Activated T-helper 17 cell treated with anti-CD3 and anti-CD28 coated beads, Interleukin-2, amount 50 U/mL, for 72 hours (primary cell): ENCODE data around the gene USP12. TPM values are rescaled to one million over a fixed set of nuclear protein-coding genes. Genes with fewer than 3 reads are reported as not detected.
"Not testable (repeated sequence)": the region's sequence is repeated elsewhere in the genome, so short reads cannot be mapped to it uniquely, and the experiment has no call there.

Experiments used
- ATAC-seq: fragments of 150-1000 bp; cut with Tn5 transposase; replicated peaks from 2 replicates; pipeline ENCODE4 v1.10.0; 2021; ENCODE audit warnings: mild to moderate bottlenecking, moderate library complexity
- H3K27ac Mint-ChIP-seq: one replicate; pipeline ENCODE4 v1.8.0; 2022; ENCODE audit warnings: mixed read lengths
- H3K27me3 Mint-ChIP-seq: one replicate; pipeline ENCODE4 v1.8.0; 2022; ENCODE audit warnings: mixed read lengths
- H3K36me3 Mint-ChIP-seq: one replicate; pipeline ENCODE4 v1.8.0; 2022; ENCODE audit warnings: low read depth, mild to moderate bottlenecking, mixed read lengths
- H3K4me1 Mint-ChIP-seq: one replicate; pipeline ENCODE4 v1.8.0; 2022; ENCODE audit warnings: mixed read lengths
- H3K4me3 Mint-ChIP-seq: one replicate; pipeline ENCODE4 v1.8.0; 2022; ENCODE audit warnings: mild to moderate bottlenecking, mixed read lengths
- H3K9me3 Mint-ChIP-seq: one replicate; pipeline ENCODE4 v1.8.0; 2022; ENCODE audit warnings: mixed read lengths
- total RNA-seq, 2 donors: library from RNA; stranded (reverse); gene quantifications; one replicate each; pipeline ENCODE4 v1.2.3, GENCODE V29; 2022

Gene USP12
- total RNA-seq, 2 donors from 2014 or later = 65.6 to 77.2 TPM

DNA sequence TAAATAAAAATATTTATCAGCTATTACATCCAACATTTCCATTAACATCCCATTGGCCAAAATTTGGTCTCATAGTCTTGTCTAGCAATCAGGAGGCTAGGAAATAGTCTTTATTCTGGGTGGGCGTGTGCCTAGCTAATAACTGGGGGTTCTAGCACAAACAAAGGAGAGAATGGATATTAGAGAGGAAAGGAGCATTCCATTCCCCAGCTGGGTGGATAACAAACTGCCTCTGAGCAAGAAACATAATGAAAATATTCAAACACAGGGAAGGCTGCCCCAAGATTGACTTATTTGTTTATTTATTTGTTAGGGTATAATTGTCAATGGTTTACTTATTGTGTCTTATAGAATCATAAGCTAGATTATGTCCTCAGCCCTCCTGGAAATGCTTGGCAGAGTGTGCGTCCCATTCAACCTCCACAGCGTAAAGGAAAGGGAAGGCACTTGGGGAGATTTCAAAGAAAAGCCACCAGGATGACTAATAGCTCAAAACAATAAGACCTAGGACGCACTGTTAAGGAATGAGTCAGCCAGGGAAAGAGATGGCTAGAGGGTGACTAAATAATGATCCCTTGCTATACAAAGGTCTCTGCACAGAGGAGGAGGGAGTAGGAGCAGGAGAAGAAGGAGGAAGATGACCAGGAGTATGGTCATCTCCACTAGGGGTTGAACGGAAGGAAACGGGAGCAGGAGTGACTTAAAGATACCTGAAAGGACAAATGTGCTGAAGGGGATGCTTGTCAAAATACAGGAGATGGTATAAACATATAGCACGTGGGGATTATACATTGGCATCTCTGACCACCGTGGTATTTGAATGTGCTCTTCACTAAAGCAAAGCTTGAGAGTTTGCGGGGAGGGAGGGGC, 23.5 kb upstream of the USP12 start:
- peaks cover 9% of the 10 kb centered on the region for H3K27me3 Mint-ChIP-seq
- H3K4me1 Mint-ChIP-seq = peaks cover 22% of the 10 kb centered on the region
- peak overlapping the region; percentile 27 for H3K4me3 Mint-ChIP-seq
- ATAC-seq = peak; percentile 91
- no peaks in the 10 kb centered on the region for H3K9me3 Mint-ChIP-seq
- H3K36me3 Mint-ChIP-seq = no peaks in the 10 kb centered on the region
- H3K27ac Mint-ChIP-seq = peak overlapping the region; percentile 53

DNA sequence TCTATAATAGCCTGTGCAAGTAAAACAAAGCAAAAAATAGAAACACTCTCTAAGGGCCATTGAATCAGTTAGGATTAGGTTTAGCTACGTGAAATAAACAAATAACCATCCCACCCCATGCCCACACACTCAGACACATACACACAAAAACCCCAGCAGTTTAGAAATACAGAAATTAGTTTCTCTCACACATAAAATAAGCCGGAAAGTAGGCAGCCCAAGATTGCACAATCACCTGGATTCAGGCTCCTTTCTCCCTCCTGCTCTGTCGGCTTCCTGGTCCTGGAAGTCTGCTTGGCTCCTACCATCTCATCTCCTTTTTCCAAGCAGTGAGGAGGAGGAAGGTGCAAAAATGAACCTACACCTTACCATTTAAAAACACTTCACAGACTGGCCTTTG, 22.6 kb upstream of the USP12 start:
- H3K4me1 Mint-ChIP-seq = peaks cover 22% of the 10 kb centered on the region
- no peak overlapping the region for H3K4me3 Mint-ChIP-seq
- peak overlapping the region; percentile 53 for H3K27ac Mint-ChIP-seq
- ATAC-seq = no peak
- no peaks in the 10 kb centered on the region for H3K9me3 Mint-ChIP-seq
- H3K27me3 Mint-ChIP-seq = peaks cover 9% of the 10 kb centered on the region
- no peaks in the 10 kb centered on the region for H3K36me3 Mint-ChIP-seq

- ATAC-seq = no peak
- Mint-ChIP-seq H3K27me3 (peaks cover 9% of the 10 kb centered on the region), H3K4me1 (peaks cover 22% of the 10 kb centered on the region), H3K36me3 (no peaks in the 10 kb centered on the region), H3K4me3 (peak overlapping the region; percentile 44), H3K27ac (peak overlapping the region; percentile 53), H3K9me3 (no peaks in the 10 kb centered on the region)
Measured at GRCh38 chr13:27193496-27193895, 21.9 kb upstream of the USP12 start.

GRCh38 chr13:27192973-27193372, 21.4 kb upstream of the USP12 start:
- Mint-ChIP-seq H3K4me3 (peak overlapping the region; percentile 44), H3K27ac (peak overlapping the region; percentile 53), H3K4me1 (peaks cover 22% of the 10 kb centered on the region), H3K9me3 (no peaks in the 10 kb centered on the region), H3K27me3 (peaks cover 9% of the 10 kb centered on the region), H3K36me3 (no peaks in the 10 kb centered on the region)
- ATAC-seq = peak; percentile 73

DNA sequence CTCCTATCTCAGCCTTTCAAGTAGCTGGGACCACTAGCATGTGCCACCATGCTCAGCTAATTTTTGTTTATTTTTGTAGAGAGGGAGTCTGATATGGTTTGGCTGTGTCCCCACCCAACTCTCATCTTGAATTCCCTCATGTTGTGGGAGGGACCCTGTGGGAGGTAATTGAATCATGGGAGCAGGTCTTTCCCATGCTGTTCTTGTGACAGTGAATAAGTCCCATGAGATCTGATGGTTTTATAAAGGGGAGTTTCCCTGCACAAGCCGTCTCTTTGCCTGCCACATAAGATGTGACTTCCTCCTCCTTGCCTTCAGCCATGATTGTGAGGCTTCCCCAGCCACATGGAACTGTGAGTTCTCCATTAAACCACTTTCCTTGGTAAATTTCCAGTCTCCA, 20.8 kb upstream of the USP12 start:
- peak overlapping the region; percentile 53 for H3K27ac Mint-ChIP-seq
- H3K4me3 Mint-ChIP-seq = peak overlapping the region; percentile 44
- H3K27me3 Mint-ChIP-seq, H3K9me3 Mint-ChIP-seq, H3K36me3 Mint-ChIP-seq: not testable (repeated sequence)
- peaks cover 22% of the 10 kb centered on the region for H3K4me1 Mint-ChIP-seq
- ATAC-seq = peak; percentile 52

- peaks cover 5% of the 10 kb centered on the region for H3K4me1 Mint-ChIP-seq
Measured at GRCh38 chr13:27189192-27189591, 17.6 kb upstream of the USP12 start.

DNA sequence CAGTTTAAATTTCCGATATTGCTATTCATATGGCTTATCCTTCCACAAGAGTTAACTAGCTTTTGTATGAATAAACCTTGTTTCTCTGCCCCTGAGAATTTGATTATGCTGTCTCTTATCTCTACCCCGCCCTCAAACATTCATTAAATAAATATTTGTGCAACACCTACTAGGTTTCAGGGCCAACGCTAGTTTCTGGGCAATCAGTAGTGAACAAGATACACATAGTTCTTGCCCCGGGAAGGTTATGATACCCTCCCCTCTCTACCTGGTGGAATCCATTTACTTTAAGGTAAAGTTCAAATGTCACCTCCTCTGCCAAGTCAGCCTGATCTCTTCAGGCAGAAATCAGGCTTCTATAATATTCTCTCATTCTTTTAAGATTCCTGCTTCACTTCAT, 16.6 kb upstream of the USP12 start:
- no peak overlapping the region for H3K4me3 Mint-ChIP-seq
- no peaks in the 10 kb centered on the region for H3K36me3 Mint-ChIP-seq
- H3K27me3 Mint-ChIP-seq = no peaks in the 10 kb centered on the region
- H3K4me1 Mint-ChIP-seq = peaks cover 5% of the 10 kb centered on the region
- ATAC-seq = no peak
- no peaks in the 10 kb centered on the region for H3K9me3 Mint-ChIP-seq
- H3K27ac Mint-ChIP-seq = no peak overlapping the region

More at GRCh38 chr13:27189192-27189591, 17.6 kb upstream of the USP12 start:
- no peak overlapping the region for H3K27ac Mint-ChIP-seq
- no peak for ATAC-seq
- H3K9me3 Mint-ChIP-seq = no peaks in the 10 kb centered on the region
- no peaks in the 10 kb centered on the region for H3K27me3 Mint-ChIP-seq
- H3K4me3 Mint-ChIP-seq = no peak overlapping the region
- no peaks in the 10 kb centered on the region for H3K36me3 Mint-ChIP-seq

DNA sequence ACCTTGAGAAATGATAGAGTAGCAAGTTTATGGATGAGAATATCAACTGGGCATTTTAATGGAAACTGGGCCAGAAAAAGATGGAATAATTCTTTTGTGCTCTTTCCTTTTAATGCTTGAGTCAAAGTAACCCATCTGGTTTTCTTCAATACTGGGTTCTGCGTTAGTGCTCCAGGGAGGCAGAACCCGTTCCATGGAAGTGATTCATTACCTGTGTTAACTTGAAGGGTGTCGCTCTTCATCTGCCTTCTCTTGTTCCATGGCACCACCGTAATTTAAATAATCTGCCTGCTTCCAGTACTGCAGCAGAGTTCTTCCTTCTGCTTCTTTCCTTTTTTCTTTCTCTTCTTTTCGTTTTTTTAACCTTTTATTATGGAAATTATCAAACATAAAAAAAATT, 14.7 kb upstream of the USP12 start:
- Mint-ChIP-seq H3K4me1 (peaks cover 5% of the 10 kb centered on the region), H3K27ac (no peak overlapping the region), H3K36me3 (no peaks in the 10 kb centered on the region), H3K27me3 (peaks cover 3% of the 10 kb centered on the region), H3K4me3 (no peak overlapping the region), H3K9me3 (no peaks in the 10 kb centered on the region)
- ATAC-seq = no peak

DNA sequence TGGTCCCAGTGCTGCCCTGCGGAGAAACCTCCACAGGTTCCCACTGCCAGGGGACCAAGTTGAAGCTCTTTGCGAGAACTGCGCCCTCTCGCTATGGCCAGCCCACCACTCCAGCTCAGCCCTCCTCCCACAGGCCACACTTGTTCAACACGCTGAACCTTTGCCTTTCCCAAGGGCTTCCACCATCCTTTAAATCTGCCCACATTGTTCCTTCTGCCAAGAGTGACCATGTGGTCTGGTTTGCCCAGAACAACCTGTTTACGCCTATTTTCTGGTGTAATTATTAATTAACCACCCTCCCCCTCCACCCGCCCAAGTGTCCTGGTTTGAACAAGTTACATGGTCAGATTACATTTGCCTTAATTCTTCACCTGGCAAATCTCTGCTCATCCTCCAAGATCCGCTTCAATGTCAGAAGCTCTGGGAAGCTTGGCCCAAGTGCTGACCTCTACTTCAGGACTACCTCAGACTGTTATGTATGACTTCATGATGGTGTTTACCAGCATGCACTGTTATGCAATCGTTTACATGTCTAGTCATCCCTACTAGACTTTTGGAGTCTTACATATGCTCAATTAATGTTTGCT, 12.0 kb upstream of the USP12 start:
- H3K36me3 Mint-ChIP-seq = no peaks in the 10 kb centered on the region
- H3K27me3 Mint-ChIP-seq = peaks cover 7% of the 10 kb centered on the region
- no peak for ATAC-seq
- peaks cover 5% of the 10 kb centered on the region for H3K4me1 Mint-ChIP-seq
- no peak overlapping the region for H3K27ac Mint-ChIP-seq
- H3K4me3 Mint-ChIP-seq = no peak overlapping the region
- no peaks in the 10 kb centered on the region for H3K9me3 Mint-ChIP-seq

- H3K36me3 Mint-ChIP-seq = no peaks in the 10 kb centered on the region
- H3K27me3 Mint-ChIP-seq = peaks cover 7% of the 10 kb centered on the region
- peaks cover 5% of the 10 kb centered on the region for H3K4me1 Mint-ChIP-seq
- no peak overlapping the region for H3K4me3 Mint-ChIP-seq
- peak; percentile 77 for ATAC-seq
- H3K27ac Mint-ChIP-seq = no peak overlapping the region
- no peaks in the 10 kb centered on the region for H3K9me3 Mint-ChIP-seq
Measured at GRCh38 chr13:27182844-27183497, 11.4 kb upstream of the USP12 start.

- no peak for ATAC-seq
- Mint-ChIP-seq H3K27me3 (peaks cover 7% of the 10 kb centered on the region), H3K4me3 (no peak overlapping the region), H3K36me3 (no peaks in the 10 kb centered on the region), H3K27ac (no peak overlapping the region), H3K4me1 (peaks cover 5% of the 10 kb centered on the region), H3K9me3 (no peaks in the 10 kb centered on the region)
Measured at GRCh38 chr13:27182054-27182453, 10.4 kb upstream of the USP12 start.

DNA sequence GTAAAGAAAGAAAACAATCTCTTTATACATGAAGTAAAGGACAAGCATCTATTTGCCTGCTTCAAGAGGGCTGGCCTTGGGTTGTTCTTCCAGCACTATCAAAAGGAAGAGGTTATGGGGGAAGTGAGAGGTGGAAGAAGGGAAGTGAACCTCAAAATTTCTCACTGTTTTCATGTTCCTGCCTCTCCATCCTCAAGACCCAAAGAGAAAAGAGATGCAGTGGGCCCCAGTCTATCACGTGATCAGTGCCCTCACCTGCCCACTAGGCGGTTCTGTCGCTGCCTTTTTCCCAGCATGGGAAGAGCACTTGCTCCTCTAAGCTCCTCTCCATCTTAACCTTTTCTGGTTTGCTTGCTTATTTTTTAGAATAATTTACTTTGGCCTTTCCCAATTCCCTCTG, 6.2 kb upstream of the USP12 start:
- H3K36me3 Mint-ChIP-seq = no peaks in the 10 kb centered on the region
- no peak overlapping the region for H3K4me3 Mint-ChIP-seq
- H3K9me3 Mint-ChIP-seq = no peaks in the 10 kb centered on the region
- H3K4me1 Mint-ChIP-seq = peaks cover 11% of the 10 kb centered on the region
- no peak for ATAC-seq
- peaks cover 4% of the 10 kb centered on the region for H3K27me3 Mint-ChIP-seq
- H3K27ac Mint-ChIP-seq = no peak overlapping the region

GRCh38 chr13:27176470-27177410, 5.1 kb upstream of the USP12 start:
- Mint-ChIP-seq H3K9me3 (no peaks in the 10 kb centered on the region), H3K27ac (no peak overlapping the region), H3K4me3 (no peak overlapping the region), H3K4me1 (peaks cover 9% of the 10 kb centered on the region), H3K27me3 (peaks cover 4% of the 10 kb centered on the region), H3K36me3 (no peaks in the 10 kb centered on the region)
- no peak for ATAC-seq
